Gastroesophageal sphincter (tissue), 4 donors: ENCODE measurements around the gene ABL1. TPM values are rescaled to one million over a fixed set of nuclear protein-coding genes. Genes with fewer than 3 reads are reported as not detected.

ENCODE experiments used
- ATAC-seq: fragments of 150-250 bp; one replicate; pipeline ENCODE4 v1.9.1; 2016; ENCODE audit warnings: mild to moderate bottlenecking, moderate library complexity
- H3K27ac ChIP-seq, 4 donors: fragments of 200-600 bp; sonication (generic) in 3 of 4; 1 replicate in 3 of 4; 2 replicates in 1 of 4; pipeline ENCODE4 v1.5.1; 2016 to 2019
- H3K27me3 ChIP-seq: fragments of 200-600 bp; sonication (generic); one replicate; pipeline ENCODE4 v1.5.1; 2019
- H3K36me3 ChIP-seq, 2 donors: fragments of 200-600 bp; sonication (generic); one replicate each; pipeline ENCODE4 v1.5.1; 2019; ENCODE audit warnings: control low read depth in 1 of 2
- H3K4me1 ChIP-seq, 3 donors: fragments of 200-600 bp; sonication (generic); 1 replicate in 2 of 3; 2 replicates in 1 of 3; pipeline ENCODE4 v1.5.1; 2016 to 2019; ENCODE audit warnings: control low read depth in 2 of 3
- H3K4me3 ChIP-seq, 2 donors: fragments of 200-600 bp; sonication (generic); one replicate each; pipeline ENCODE4 v1.5.1; 2019; ENCODE audit warnings: mild to moderate bottlenecking in 1 of 2, moderate library complexity in 1 of 2
- H3K9me3 ChIP-seq, 3 donors: fragments of 200-600 bp; sonication (generic); one replicate each; pipeline ENCODE4 v1.5.1; 2017 to 2019; ENCODE audit warnings: control low read depth in 2 of 3
- EP300 ChIP-seq: sonication (generic); formaldehyde crosslinking; IDR thresholded peaks from one replicate; pipeline ENCODE4 v1.6.1; 2017; ENCODE audit warnings: antibody characterized with exemption, mild to moderate bottlenecking
- POLR2A ChIP-seq, 2 donors: fragments of 450-650 bp; IDR thresholded peaks; one replicate each; pipeline ENCODE4 v1.6.1; 2017; ENCODE audit warnings: antibody characterized with exemption in 2 of 2, mild to moderate bottlenecking in 2 of 2, moderate library complexity in 1 of 2
- POLR2AphosphoS5 ChIP-seq: sonication (generic); formaldehyde crosslinking; IDR thresholded peaks from one replicate; pipeline ENCODE4 v1.6.1; 2017; ENCODE audit warnings: antibody characterized with exemption
- WGBS, 2 donors: methylation state at CpG; one replicate each; pipeline ENCODE4 v1.1.5; 2018; ENCODE audit warnings: low coverage in 1 of 2; 5-methylcytosine and 5-hydroxymethylcytosine counted together
- total RNA-seq, 4 donors: library from RNA; depleted of rRNA; stranded (reverse); fragments of >200 nt; gene quantifications; one replicate each; pipeline ENCODE4 v1.1.0, GENCODE V29; 2016
- TF ChIP-seq, protein P1 (sequence below), 4 experiments: fragments of 200-600 bp in 2 of 4; fragments of 450-650 bp in 2 of 4; sonication (generic) in 1 of 4; IDR thresholded peaks; one replicate each; pipeline ENCODE4 v1.5.1; 2017 to 2019; ENCODE audit warnings: antibody characterized with exemption in 4 of 4, mild to moderate bottlenecking in 2 of 4, moderate library complexity in 2 of 4

Gene ABL1
- total RNA-seq, 4 donors from 2014 or later = 81.4 to 147 (median 125) TPM

- no peaks in the 10 kb centered on the region for H3K9me3 ChIP-seq
- no peaks in the 10 kb centered on the region for H3K27me3 ChIP-seq
- H3K4me3 ChIP-seq = no peak overlapping the region
- no peak for ATAC-seq
- TF ChIP-seq, protein P1, sequence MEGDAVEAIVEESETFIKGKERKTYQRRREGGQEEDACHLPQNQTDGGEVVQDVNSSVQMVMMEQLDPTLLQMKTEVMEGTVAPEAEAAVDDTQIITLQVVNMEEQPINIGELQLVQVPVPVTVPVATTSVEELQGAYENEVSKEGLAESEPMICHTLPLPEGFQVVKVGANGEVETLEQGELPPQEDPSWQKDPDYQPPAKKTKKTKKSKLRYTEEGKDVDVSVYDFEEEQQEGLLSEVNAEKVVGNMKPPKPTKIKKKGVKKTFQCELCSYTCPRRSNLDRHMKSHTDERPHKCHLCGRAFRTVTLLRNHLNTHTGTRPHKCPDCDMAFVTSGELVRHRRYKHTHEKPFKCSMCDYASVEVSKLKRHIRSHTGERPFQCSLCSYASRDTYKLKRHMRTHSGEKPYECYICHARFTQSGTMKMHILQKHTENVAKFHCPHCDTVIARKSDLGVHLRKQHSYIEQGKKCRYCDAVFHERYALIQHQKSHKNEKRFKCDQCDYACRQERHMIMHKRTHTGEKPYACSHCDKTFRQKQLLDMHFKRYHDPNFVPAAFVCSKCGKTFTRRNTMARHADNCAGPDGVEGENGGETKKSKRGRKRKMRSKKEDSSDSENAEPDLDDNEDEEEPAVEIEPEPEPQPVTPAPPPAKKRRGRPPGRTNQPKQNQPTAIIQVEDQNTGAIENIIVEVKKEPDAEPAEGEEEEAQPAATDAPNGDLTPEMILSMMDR (IDR thresholded peaks at IDR 0.05) = no peak
- no peak for TF ChIP-seq EP300
- peak; percentile 16 for TF ChIP-seq POLR2AphosphoS5
- no peak for TF ChIP-seq POLR2A (IDR thresholded peaks at IDR 0.05)
- peaks cover 0 to 56% of the 10 kb centered on the region in 2 donors for H3K36me3 ChIP-seq
- H3K27ac ChIP-seq = peak overlapping the region; percentile 7 to 84 (median 83)
- 65 to 81% methylated on average over 5 to 11 of the region's 23 CpGs for WGBS, 2 donors
- peaks cover 20 to 93% (median 40%) of the 10 kb centered on the region in 3 donors for H3K4me1 ChIP-seq
Observed at GRCh38 chr9:130862747-130863146, 27.7 kb downstream of the ABL1 start.

- WGBS, 2 donors = 54 to 75% methylated on average over 4 to 5 of the region's 6 CpGs
- TF ChIP-seq POLR2A (IDR thresholded peaks at IDR 0.05) = no peak
- TF ChIP-seq, protein P1 (IDR thresholded peaks at IDR 0.05) = peak in 3 of 4 experiments; percentile 4 to 14 (median 13)
- H3K4me1 ChIP-seq = peaks cover 13 to 93% (median 36%) of the 10 kb centered on the region in 3 donors
- H3K36me3 ChIP-seq = peaks cover 0 to 52% of the 10 kb centered on the region in 2 donors
- H3K4me3 ChIP-seq = no peak overlapping the region
- H3K27me3 ChIP-seq = no peaks in the 10 kb centered on the region
- H3K9me3 ChIP-seq = no peaks in the 10 kb centered on the region
- peak overlapping the region in 2 of 4 donors; percentile 31 to 83 for H3K27ac ChIP-seq
- ATAC-seq = no peak
Observed at GRCh38 chr9:130864541-130864940, 29.5 kb downstream of the ABL1 start.

GRCh38 chr9:130865921-130866320 is 30.9 kb downstream of the ABL1 start:
- 87 to 91% methylated on average over 2 to 3 of the region's 3 CpGs for WGBS, 2 donors
- no peak overlapping the region for H3K4me3 ChIP-seq
- H3K27ac ChIP-seq = peak overlapping the region in 2 of 4 donors; percentile 31 to 39
- no peaks in the 10 kb centered on the region for H3K9me3 ChIP-seq
- peaks cover 8 to 93% (median 38%) of the 10 kb centered on the region in 3 donors for H3K4me1 ChIP-seq
- H3K36me3 ChIP-seq = peaks cover 0 to 49% of the 10 kb centered on the region in 2 donors
- ATAC-seq = no peak
- H3K27me3 ChIP-seq = no peaks in the 10 kb centered on the region
- no peak for TF ChIP-seq EP300
- TF ChIP-seq, protein P1 (IDR thresholded peaks at IDR 0.05) = no peak
- TF ChIP-seq POLR2A (IDR thresholded peaks at IDR 0.05) = no peak
- TF ChIP-seq POLR2AphosphoS5 = no peak

- Histone ChIP-seq H3K36me3 (peaks cover 0 to 53% of the 10 kb centered on the region in 2 donors), H3K27me3 (no peaks in the 10 kb centered on the region), H3K4me3 (no peak overlapping the region), H3K27ac (peak overlapping the region in 2 of 4 donors; percentile 31 to 39), H3K9me3 (no peaks in the 10 kb centered on the region), H3K4me1 (peaks cover 4 to 93% (median 32%) of the 10 kb centered on the region in 3 donors)
- peak; percentile 72 for ATAC-seq
- TF ChIP-seq POLR2A (IDR thresholded peaks at IDR 0.05) (no peak), POLR2AphosphoS5 (peak; percentile 9), EP300 (no peak)
- TF ChIP-seq, protein P1 (IDR thresholded peaks at IDR 0.05) = peak; percentile 79 to 86 (median 84)
- 50 to 100% methylated on average over 1 to 3 of the region's 4 CpGs for WGBS, 2 donors
Observed at GRCh38 chr9:130866474-130866965, 31.5 kb downstream of the ABL1 start.

GRCh38 chr9:130867556-130867955 is 32.5 kb downstream of the ABL1 start:
- Histone ChIP-seq H3K27ac (peak overlapping the region in 1 of 4 donors; percentile 80), H3K4me3 (no peak overlapping the region), H3K9me3 (no peaks in the 10 kb centered on the region), H3K36me3 (peaks cover 0 to 60% of the 10 kb centered on the region in 2 donors), H3K27me3 (no peaks in the 10 kb centered on the region), H3K4me1 (peaks cover 0 to 93% (median 23%) of the 10 kb centered on the region in 3 donors)
- WGBS, 2 donors = 69 to 90% methylated on average over 2 to 5 of the region's 9 CpGs
- no peak for TF ChIP-seq EP300
- TF ChIP-seq, protein P1 (IDR thresholded peaks at IDR 0.05) = no peak
- no peak for TF ChIP-seq POLR2AphosphoS5
- TF ChIP-seq POLR2A (IDR thresholded peaks at IDR 0.05) = no peak
- no peak for ATAC-seq
